K562 (cell line): ENCODE results near the gene MSI1. TPM values are rescaled to one million over a fixed set of nuclear protein-coding genes. Genes with fewer than 3 reads are reported as not detected.

Experiments used
- CBX5 ChIP-seq: IDR thresholded peaks from 2 replicates; pipeline ENCODE4 v1.6.1; 2014; ENCODE audit warnings: low read depth, borderline replicate concordance
- HMGN3 ChIP-seq: IDR thresholded peaks from 2 replicates; pipeline ENCODE4 v1.6.1; 2011; ENCODE audit warnings: borderline replicate concordance, low read depth, mild to moderate bottlenecking, mixed read lengths, low read length; ENCODE audit not compliant: insufficient read length; ENCODE audit errors: extremely low read depth
- polyA plus RNA-seq, 8 experiments: library from polyadenylated mRNA; depleted of rRNA in 4 of 8; stranded (reverse) in 5 of 8; unstranded in 3 of 8; fragments of >200 nt; fragmentation: Nextera tagmentation in 2 of 8; fragmentation: Illumina TruSeq in 1 of 8; extraction: Ambion mirVana in 2 of 8; extraction: Trizol in 1 of 8; gene quantifications; 2 replicates each; pipeline versions ENCODE4 v1.2.1 to v1.2.3, GENCODE V29; 2011 to 2014; ENCODE audit warnings: inconsistent platforms in 1 of 8, missing spikeins in 1 of 8
- total RNA-seq, 7 experiments: library from RNA; depleted of rRNA in 6 of 7; stranded (reverse); fragments of >200 nt in 6 of 7; fragmentation: Illumina TruSeq in 2 of 7; extraction: Trizol in 2 of 7; gene quantifications; 2 replicates each; pipeline versions ENCODE4 v1.2.1 to v1.2.3, GENCODE V29; 2011 to 2021; ENCODE audit warnings: low replicate concordance in 1 of 7
- TF ChIP-seq, protein P1 (sequence below), 2 experiments: fragments of 200-800 bp in 1 of 2; sonication (Bioruptor generic) in 1 of 2; sonication (generic) in 1 of 2; formaldehyde crosslinking in 1 of 2; IDR thresholded peaks in 1 of 2; conservative IDR thresholded peaks in 1 of 2; 2 replicates each; pipeline versions ENCODE4 v1.5.0 to v1.6.1; 2016 to 2020; ENCODE audit warnings: missing compliant biosample characterization in 1 of 2, missing genetic modification characterization in 1 of 2, missing genetic modification reagents in 1 of 2
- TF ChIP-seq, protein P2 (sequence below): fragments of 450-650 bp; IDR thresholded peaks from 2 replicates; pipeline ENCODE4 v1.6.1; 2018; ENCODE audit not compliant: partially characterized antibody
- TF ChIP-seq, protein P3 (sequence below): sonication (generic); formaldehyde crosslinking; IDR thresholded peaks from 2 replicates; pipeline ENCODE4 v1.8.1; 2023; ENCODE audit warnings: missing genetic modification reagents, mild to moderate bottlenecking, borderline replicate concordance
- TF ChIP-seq, protein P4 (sequence below): fragments of 250-450 bp; sonication (Bioruptor Pico); IDR thresholded peaks from 2 replicates; pipeline ENCODE4 v1.5.0; 2022; ENCODE audit warnings: mild to moderate bottlenecking
- TF ChIP-seq, protein P5 (sequence below): fragments of 450-650 bp; IDR thresholded peaks from 2 replicates; pipeline ENCODE4 v1.6.1; 2016; ENCODE audit warnings: missing biosample characterization, missing genetic modification characterization
- TF ChIP-seq, protein P6 (sequence below): sonication (generic); IDR thresholded peaks from 2 replicates; pipeline ENCODE4 v1.6.1; 2016

Gene MSI1
- total and polyA plus RNA-seq, 9 of the 15 experiments (the other 6 are each of a cell fraction or from before 2014, with no cell fraction given), result 0.16 TPM; not detected in 8

DNA sequence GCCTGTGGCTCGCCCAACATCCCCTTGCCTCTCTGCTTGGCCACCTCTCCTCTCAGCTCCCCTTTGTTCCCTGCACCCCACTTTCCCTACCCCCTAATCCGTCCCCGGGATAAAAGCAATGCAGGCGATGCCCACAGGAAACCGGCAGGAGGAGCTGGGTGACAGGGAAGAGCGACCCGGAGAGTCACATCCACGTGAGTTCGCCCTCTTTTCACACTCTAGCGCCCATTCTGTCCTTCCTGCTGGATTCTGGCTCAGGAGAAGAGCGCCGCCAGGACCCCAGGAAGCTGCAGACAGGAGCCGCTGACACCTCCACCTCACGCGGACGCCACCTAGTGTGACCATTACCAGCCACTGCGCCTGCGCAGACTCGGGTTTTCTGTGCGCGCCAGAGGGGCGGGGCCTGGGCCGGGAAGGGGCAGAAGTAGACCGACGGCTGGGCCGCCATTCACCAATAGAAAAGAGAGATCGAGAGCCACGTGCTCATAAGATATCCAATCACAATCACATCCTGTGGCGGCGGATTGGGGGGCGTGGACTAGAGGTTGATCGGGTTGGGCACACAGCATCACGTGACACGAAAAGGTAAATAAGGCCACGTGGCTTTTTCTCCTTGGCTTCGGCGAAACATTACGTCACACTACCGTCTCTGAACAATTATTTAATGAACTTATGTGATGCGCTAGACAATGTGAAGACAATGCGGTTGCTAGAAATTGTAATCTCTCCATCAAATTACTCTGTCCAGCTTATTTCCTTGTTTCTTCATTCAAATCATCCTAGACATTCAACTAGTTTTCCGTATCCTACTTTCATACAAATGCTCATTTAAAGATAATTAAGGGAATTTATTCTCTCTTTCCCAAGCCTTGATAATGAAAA is 51.5 kb downstream of the MSI1 start (continued):
- TF ChIP-seq, protein P1, sequence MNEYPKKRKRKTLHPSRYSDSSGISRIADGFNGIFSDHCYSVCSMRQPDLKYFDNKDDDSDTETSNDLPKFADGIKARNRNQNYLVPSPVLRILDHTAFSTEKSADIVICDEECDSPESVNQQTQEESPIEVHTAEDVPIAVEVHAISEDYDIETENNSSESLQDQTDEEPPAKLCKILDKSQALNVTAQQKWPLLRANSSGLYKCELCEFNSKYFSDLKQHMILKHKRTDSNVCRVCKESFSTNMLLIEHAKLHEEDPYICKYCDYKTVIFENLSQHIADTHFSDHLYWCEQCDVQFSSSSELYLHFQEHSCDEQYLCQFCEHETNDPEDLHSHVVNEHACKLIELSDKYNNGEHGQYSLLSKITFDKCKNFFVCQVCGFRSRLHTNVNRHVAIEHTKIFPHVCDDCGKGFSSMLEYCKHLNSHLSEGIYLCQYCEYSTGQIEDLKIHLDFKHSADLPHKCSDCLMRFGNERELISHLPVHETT (CRISPR knock-in tag; conservative IDR thresholded peaks at IDR 0.05 in 1 of 2, IDR thresholded peaks at IDR 0.05 in 1 of 2), result no peak; a peak in 2 of 4 replicates
- TF ChIP-seq, protein P2, sequence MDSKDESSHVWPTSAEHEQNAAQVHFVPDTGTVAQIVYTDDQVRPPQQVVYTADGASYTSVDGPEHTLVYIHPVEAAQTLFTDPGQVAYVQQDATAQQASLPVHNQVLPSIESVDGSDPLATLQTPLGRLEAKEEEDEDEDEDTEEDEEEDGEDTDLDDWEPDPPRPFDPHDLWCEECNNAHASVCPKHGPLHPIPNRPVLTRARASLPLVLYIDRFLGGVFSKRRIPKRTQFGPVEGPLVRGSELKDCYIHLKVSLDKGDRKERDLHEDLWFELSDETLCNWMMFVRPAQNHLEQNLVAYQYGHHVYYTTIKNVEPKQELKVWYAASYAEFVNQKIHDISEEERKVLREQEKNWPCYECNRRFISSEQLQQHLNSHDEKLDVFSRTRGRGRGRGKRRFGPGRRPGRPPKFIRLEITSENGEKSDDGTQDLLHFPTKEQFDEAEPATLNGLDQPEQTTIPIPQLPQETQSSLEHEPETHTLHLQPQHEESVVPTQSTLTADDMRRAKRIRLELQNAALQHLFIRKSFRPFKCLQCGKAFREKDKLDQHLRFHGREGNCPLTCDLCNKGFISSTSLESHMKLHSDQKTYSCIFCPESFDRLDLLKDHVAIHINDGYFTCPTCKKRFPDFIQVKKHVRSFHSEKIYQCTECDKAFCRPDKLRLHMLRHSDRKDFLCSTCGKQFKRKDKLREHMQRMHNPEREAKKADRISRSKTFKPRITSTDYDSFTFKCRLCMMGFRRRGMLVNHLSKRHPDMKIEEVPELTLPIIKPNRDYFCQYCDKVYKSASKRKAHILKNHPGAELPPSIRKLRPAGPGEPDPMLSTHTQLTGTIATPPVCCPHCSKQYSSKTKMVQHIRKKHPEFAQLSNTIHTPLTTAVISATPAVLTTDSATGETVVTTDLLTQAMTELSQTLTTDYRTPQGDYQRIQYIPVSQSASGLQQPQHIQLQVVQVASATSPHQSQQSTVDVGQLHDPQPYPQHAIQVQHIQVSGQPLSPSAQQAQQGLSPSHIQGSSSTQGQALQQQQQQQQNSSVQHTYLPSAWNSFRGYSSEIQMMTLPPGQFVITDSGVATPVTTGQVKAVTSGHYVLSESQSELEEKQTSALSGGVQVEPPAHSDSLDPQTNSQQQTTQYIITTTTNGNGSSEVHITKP, result peak; percentile 59
- TF ChIP-seq, protein P3, sequence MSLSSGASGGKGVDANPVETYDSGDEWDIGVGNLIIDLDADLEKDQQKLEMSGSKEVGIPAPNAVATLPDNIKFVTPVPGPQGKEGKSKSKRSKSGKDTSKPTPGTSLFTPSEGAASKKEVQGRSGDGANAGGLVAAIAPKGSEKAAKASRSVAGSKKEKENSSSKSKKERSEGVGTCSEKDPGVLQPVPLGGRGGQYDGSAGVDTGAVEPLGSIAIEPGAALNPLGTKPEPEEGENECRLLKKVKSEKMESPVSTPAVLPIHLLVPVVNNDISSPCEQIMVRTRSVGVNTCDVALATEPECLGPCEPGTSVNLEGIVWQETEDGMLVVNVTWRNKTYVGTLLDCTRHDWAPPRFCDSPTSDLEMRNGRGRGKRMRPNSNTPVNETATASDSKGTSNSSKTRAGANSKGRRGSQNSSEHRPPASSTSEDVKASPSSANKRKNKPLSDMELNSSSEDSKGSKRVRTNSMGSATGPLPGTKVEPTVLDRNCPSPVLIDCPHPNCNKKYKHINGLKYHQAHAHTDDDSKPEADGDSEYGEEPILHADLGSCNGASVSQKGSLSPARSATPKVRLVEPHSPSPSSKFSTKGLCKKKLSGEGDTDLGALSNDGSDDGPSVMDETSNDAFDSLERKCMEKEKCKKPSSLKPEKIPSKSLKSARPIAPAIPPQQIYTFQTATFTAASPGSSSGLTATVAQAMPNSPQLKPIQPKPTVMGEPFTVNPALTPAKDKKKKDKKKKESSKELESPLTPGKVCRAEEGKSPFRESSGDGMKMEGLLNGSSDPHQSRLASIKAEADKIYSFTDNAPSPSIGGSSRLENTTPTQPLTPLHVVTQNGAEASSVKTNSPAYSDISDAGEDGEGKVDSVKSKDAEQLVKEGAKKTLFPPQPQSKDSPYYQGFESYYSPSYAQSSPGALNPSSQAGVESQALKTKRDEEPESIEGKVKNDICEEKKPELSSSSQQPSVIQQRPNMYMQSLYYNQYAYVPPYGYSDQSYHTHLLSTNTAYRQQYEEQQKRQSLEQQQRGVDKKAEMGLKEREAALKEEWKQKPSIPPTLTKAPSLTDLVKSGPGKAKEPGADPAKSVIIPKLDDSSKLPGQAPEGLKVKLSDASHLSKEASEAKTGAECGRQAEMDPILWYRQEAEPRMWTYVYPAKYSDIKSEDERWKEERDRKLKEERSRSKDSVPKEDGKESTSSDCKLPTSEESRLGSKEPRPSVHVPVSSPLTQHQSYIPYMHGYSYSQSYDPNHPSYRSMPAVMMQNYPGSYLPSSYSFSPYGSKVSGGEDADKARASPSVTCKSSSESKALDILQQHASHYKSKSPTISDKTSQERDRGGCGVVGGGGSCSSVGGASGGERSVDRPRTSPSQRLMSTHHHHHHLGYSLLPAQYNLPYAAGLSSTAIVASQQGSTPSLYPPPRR (CRISPR knock-in tag), result no peak
- TF ChIP-seq, protein P4, sequence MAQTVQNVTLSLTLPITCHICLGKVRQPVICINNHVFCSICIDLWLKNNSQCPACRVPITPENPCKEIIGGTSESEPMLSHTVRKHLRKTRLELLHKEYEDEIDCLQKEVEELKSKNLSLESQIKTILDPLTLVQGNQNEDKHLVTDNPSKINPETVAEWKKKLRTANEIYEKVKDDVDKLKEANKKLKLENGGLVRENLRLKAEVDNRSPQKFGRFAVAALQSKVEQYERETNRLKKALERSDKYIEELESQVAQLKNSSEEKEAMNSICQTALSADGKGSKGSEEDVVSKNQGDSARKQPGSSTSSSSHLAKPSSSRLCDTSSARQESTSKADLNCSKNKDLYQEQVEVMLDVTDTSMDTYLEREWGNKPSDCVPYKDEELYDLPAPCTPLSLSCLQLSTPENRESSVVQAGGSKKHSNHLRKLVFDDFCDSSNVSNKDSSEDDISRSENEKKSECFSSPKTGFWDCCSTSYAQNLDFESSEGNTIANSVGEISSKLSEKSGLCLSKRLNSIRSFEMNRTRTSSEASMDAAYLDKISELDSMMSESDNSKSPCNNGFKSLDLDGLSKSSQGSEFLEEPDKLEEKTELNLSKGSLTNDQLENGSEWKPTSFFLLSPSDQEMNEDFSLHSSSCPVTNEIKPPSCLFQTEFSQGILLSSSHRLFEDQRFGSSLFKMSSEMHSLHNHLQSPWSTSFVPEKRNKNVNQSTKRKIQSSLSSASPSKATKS, result no peak
- TF ChIP-seq HMGN3 (peak; percentile 51), CBX5 (no peak)
- TF ChIP-seq, protein P5, sequence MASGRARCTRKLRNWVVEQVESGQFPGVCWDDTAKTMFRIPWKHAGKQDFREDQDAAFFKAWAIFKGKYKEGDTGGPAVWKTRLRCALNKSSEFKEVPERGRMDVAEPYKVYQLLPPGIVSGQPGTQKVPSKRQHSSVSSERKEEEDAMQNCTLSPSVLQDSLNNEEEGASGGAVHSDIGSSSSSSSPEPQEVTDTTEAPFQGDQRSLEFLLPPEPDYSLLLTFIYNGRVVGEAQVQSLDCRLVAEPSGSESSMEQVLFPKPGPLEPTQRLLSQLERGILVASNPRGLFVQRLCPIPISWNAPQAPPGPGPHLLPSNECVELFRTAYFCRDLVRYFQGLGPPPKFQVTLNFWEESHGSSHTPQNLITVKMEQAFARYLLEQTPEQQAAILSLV (tag), result no peak
- TF ChIP-seq, protein P6, sequence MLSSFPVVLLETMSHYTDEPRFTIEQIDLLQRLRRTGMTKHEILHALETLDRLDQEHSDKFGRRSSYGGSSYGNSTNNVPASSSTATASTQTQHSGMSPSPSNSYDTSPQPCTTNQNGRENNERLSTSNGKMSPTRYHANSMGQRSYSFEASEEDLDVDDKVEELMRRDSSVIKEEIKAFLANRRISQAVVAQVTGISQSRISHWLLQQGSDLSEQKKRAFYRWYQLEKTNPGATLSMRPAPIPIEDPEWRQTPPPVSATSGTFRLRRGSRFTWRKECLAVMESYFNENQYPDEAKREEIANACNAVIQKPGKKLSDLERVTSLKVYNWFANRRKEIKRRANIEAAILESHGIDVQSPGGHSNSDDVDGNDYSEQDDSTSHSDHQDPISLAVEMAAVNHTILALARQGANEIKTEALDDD, result no peak
